IMR-90 (cell line): ENCODE measurements around the gene LDAH. TPM values are rescaled to one million over a fixed set of nuclear protein-coding genes. Genes with fewer than 3 reads are reported as not detected.

ENCODE experiments used
- ATAC-seq: fragments of 200-7000 bp; cut with Tn5 transposase; 2 replicates; pipeline ENCODE4 v1.9.1; 2020; ENCODE audit warnings: low read depth, mild to moderate bottlenecking, moderate library complexity
- BruUV-seq: library from RNA; stranded (reverse); fragments of 400-500 nt; replicated peaks from 2 replicates; lab custom pipeline; 2021; lab: Mats Ljungman, UMichigan
- CTCF ChIA-PET: fragments of 300-600 bp; formaldehyde crosslinking; extraction: SDS; loops from one replicate; lab custom pipeline; 2021; ENCODE audit warnings: antibody characterized with exemption; lab: Yijun Ruan, JAX
- POLR2A ChIA-PET: fragments of 300-600 bp; sonication (Branson Sonifier 250); formaldehyde crosslinking; loops from one replicate; lab custom pipeline; 2022; ENCODE audit warnings: antibody characterized with exemption; ENCODE audit not compliant: unreplicated experiment; lab: Charles Lee
- DNase-seq: peaks from one replicate; pipeline ENCODE4 v3.0.0; 2013
- H2AFZ ChIP-seq: replicated peaks from 2 replicates; pipeline ENCODE3; 2013; ENCODE audit warnings: low read length, mild to moderate bottlenecking; ENCODE audit not compliant: poor library complexity
- H2AK5ac ChIP-seq: 2 replicates; pipeline ENCODE4 v1.6.1; 2013; ENCODE audit warnings: low read depth, low read length, inconsistent platforms
- H2AK9ac ChIP-seq: replicated peaks from 2 replicates; pipeline ENCODE3; 2013; ENCODE audit warnings: mild to moderate bottlenecking, low read depth, low read length, moderate library complexity; ENCODE audit not compliant: poor library complexity
- H2BK120ac ChIP-seq: 2 replicates; pipeline ENCODE4 v1.6.1; 2013; ENCODE audit warnings: low read depth, low read length, inconsistent platforms
- H2BK15ac ChIP-seq: 3 replicates; pipeline ENCODE4 v1.6.1; 2013; ENCODE audit warnings: low read depth, low read length, inconsistent platforms
- H2BK20ac ChIP-seq: 2 replicates; pipeline ENCODE4 v1.6.1; 2013; ENCODE audit warnings: low read depth, mild to moderate bottlenecking, inconsistent platforms, low read length, moderate library complexity
- H2BK5ac ChIP-seq: 2 replicates; pipeline ENCODE4 v1.6.1; 2013; ENCODE audit warnings: mild to moderate bottlenecking, low read depth, low read length, inconsistent platforms; ENCODE audit not compliant: poor library complexity, severe bottlenecking
- H3K14ac ChIP-seq: replicated peaks from 2 replicates; pipeline ENCODE4 v1.6.1; 2013; ENCODE audit warnings: low read depth, low read length, inconsistent platforms
- H3K18ac ChIP-seq: 2 replicates; pipeline ENCODE4 v1.6.1; 2013; ENCODE audit warnings: low read depth, low read length, control low read depth
- H3K23ac ChIP-seq: 2 replicates; pipeline ENCODE4 v1.6.1; 2013; ENCODE audit warnings: low read depth, low read length, inconsistent platforms
- H3K27ac ChIP-seq: 2 replicates; pipeline ENCODE4 v1.5.1; 2013; ENCODE audit warnings: mild to moderate bottlenecking, control low read depth, low read length; ENCODE audit not compliant: insufficient read depth
- H3K27me3 ChIP-seq: 2 replicates; pipeline ENCODE4 v1.6.1; 2013; ENCODE audit warnings: low read length; ENCODE audit not compliant: control insufficient read depth, insufficient read depth
- H3K36me3 ChIP-seq: 2 replicates; pipeline ENCODE4 v1.6.1; 2013; ENCODE audit warnings: low read length, mixed read lengths; ENCODE audit not compliant: control insufficient read depth, insufficient read depth
- H3K4ac ChIP-seq: 2 replicates; pipeline ENCODE4 v1.6.1; 2013; ENCODE audit warnings: low read depth, low read length, inconsistent platforms
- H3K4me1 ChIP-seq: 2 replicates; pipeline ENCODE4 v1.6.1; 2013; ENCODE audit warnings: low read length, mixed read lengths; ENCODE audit not compliant: control insufficient read depth, insufficient read depth
- H3K4me2 ChIP-seq: 2 replicates; pipeline ENCODE4 v1.6.1; 2013; ENCODE audit warnings: low read depth, mild to moderate bottlenecking, control low read depth, low read length, moderate library complexity
- H3K4me3 ChIP-seq: 2 replicates; pipeline ENCODE4 v1.5.1; 2013; ENCODE audit warnings: low read depth, mild to moderate bottlenecking, control low read depth, low read length, moderate library complexity; ENCODE audit not compliant: insufficient read depth
- H3K56ac ChIP-seq: 2 replicates; pipeline ENCODE4 v1.6.1; 2013; ENCODE audit warnings: low read length, inconsistent platforms; ENCODE audit not compliant: insufficient read depth; ENCODE audit errors: extremely low read depth
- H3K79me1 ChIP-seq, 2 experiments: 2 replicates each; pipeline ENCODE4 v1.6.1; 2013; ENCODE audit warnings: low read length in 2 of 2, inconsistent platforms in 1 of 2, low read depth in 1 of 2
- H3K9ac ChIP-seq: 2 replicates; pipeline ENCODE4 v1.6.1; 2013; ENCODE audit warnings: low read depth, low read length, control low read depth
- H3K9me1 ChIP-seq: 2 replicates; pipeline ENCODE4 v1.6.1; 2013; ENCODE audit warnings: low read length, inconsistent platforms; ENCODE audit not compliant: insufficient read depth
- H3K9me3 ChIP-seq: 2 replicates; pipeline ENCODE4 v1.6.1; 2013; ENCODE audit warnings: low read length; ENCODE audit not compliant: control insufficient read depth, insufficient read depth
- H4K20me1 ChIP-seq: 2 replicates; pipeline ENCODE4 v1.6.1; 2013; ENCODE audit warnings: low read length, inconsistent platforms; ENCODE audit not compliant: insufficient read depth
- H4K5ac ChIP-seq: 2 replicates; pipeline ENCODE4 v1.6.1; 2013; ENCODE audit warnings: mild to moderate bottlenecking, low read depth, low read length, control low read depth
- H4K8ac ChIP-seq, 2 experiments: 2 replicates each; pipeline ENCODE4 v1.6.1; 2013; ENCODE audit warnings: low read depth in 2 of 2, low read length in 2 of 2, control low read depth in 1 of 2, inconsistent platforms in 1 of 2
- H4K91ac ChIP-seq: 2 replicates; pipeline ENCODE4 v1.6.1; 2013; ENCODE audit warnings: low read depth, low read length, inconsistent platforms; ENCODE audit not compliant: insufficient read depth
- RFX5 ChIP-seq: IDR thresholded peaks from 2 replicates; pipeline ENCODE4 v1.8.0; 2012; ENCODE audit warnings: low read depth, mild to moderate bottlenecking, low read length, moderate library complexity
- WGBS, 2 experiments: methylation state at CpG; one replicate each; pipeline versions ENCODE4 v1.1.5 to v1.1.7; 2013; ENCODE audit warnings: missing lambda C conversion rate in 2 of 2; ENCODE audit not compliant: insufficient read length in 1 of 2; ENCODE audit errors: extremely low coverage in 2 of 2; 5-methylcytosine and 5-hydroxymethylcytosine counted together
- dilution Hi-C: fragments of 300-500 bp; cut with HindIII; formaldehyde crosslinking; loops from one replicate; pipeline ENCODE4 v1.14.3; 2018; ENCODE audit warnings: low sequenced_read_pairs; ENCODE audit not compliant: unreplicated experiment
- in situ Hi-C: fragments of 300-500 bp; cut with MboI; formaldehyde crosslinking; loops from 3 replicates; pipeline ENCODE4 v1.14.3; 2019; ENCODE audit warnings: low sequenced_read_pairs, inconsistent platforms, mixed read lengths
- intact Hi-C: fragments of 100-400 bp; cut with micrococcal nuclease; formaldehyde crosslinking; loops from 2 replicates; pipeline ENCODE4 v1.10.0; 2022
- polyA plus RNA-seq, 3 experiments: library from polyadenylated mRNA; depleted of rRNA; stranded (reverse); fragments of >200 nt; gene quantifications; 2 replicates each; pipeline ENCODE4 v1.2.3, GENCODE V29; 2012; ENCODE audit warnings: low replicate concordance in 1 of 3
- total RNA-seq: library from RNA; depleted of rRNA; stranded (reverse); fragments of >200 nt; gene quantifications from 2 replicates; pipeline ENCODE4 v1.2.3, GENCODE V29; 2012

Gene LDAH
- total and polyA plus RNA-seq, 2 of the 4 experiments (the other 2 are of a cell fraction), result 12.1 to 31.7 TPM

GRCh38 chr2:20818820-20819219 is 4.1 kb downstream of the LDAH start:
- no peak overlapping the region for H3K18ac ChIP-seq
- in situ Hi-C loops, result no loop called here
- CTCF ChIA-PET, result no interaction called here
- ATAC-seq, result no peak
- H2BK120ac ChIP-seq, result no peak overlapping the region
- no peak overlapping the region for H2AK9ac ChIP-seq
- no peak overlapping the region for H3K4me3 ChIP-seq
- no peak overlapping the region for H2BK15ac ChIP-seq
- H3K9ac ChIP-seq, result no peak overlapping the region
- no peak overlapping the region for H2AFZ ChIP-seq
- H3K27me3 ChIP-seq, result no peaks in the 10 kb centered on the region
- no peaks in the 10 kb centered on the region for H3K36me3 ChIP-seq
- H4K5ac ChIP-seq, result no peak overlapping the region
- 83% methylated on average over 1 of the region's 2 CpGs; no CpG with 5 or more reads in 1 of the 2 experiments for WGBS, 2 experiments
- H3K14ac ChIP-seq, result no peak overlapping the region
- H3K4ac ChIP-seq, result no peak overlapping the region
- no TSS peak for BruUV-seq
- no peak overlapping the region for H4K91ac ChIP-seq
- H3K4me2 ChIP-seq, result no peak overlapping the region
- H3K9me3 ChIP-seq, result no peaks in the 10 kb centered on the region
- no peak overlapping the region for H3K23ac ChIP-seq
- intact Hi-C loops, result no loop called here
- no peaks in the 10 kb centered on the region for H3K4me1 ChIP-seq
- H4K20me1 ChIP-seq, result no peaks in the 10 kb centered on the region
- no peak overlapping the region for H2BK5ac ChIP-seq
- peaks cover 10 to 18% of the 10 kb centered on the region in 2 experiments for H3K79me1 ChIP-seq
- POLR2A ChIA-PET, result no interaction called here
- no peak overlapping the region for H3K27ac ChIP-seq
- no peak overlapping the region for H4K8ac ChIP-seq
- no peak for TF ChIP-seq RFX5
- H3K56ac ChIP-seq, result no peak overlapping the region
- DNase-seq, result no peak
- dilution Hi-C loops, result no loop called here
- H2AK5ac ChIP-seq, result no peak overlapping the region
- H3K9me1 ChIP-seq, result no peaks in the 10 kb centered on the region
- no peak overlapping the region for H2BK20ac ChIP-seq
